Stomach (tissue), 4 donors: ENCODE results near the gene SP9.

Source experiments
- CTCF ChIP-seq, 7 experiments: fragments of 450-650 bp in 4 of 7; fragments of 200-600 bp in 3 of 7; sonication (generic) in 3 of 7; IDR thresholded peaks; one replicate each; pipeline ENCODE4 v1.5.1; 2016 to 2019; ENCODE audit warnings: antibody characterized with exemption in 7 of 7, control low read depth in 2 of 7, mild to moderate bottlenecking in 1 of 7
- POLR2A ChIP-seq, 4 donors: fragments of 450-650 bp; IDR thresholded peaks; one replicate each; pipeline ENCODE4 v1.6.1; 2016; ENCODE audit warnings: antibody characterized with exemption in 4 of 4, control low read depth in 2 of 4, mild to moderate bottlenecking in 1 of 4, moderate library complexity in 1 of 4

- TF ChIP-seq CTCF (IDR thresholded peaks at IDR 0.05): no peak
- no peak for TF ChIP-seq POLR2A (IDR thresholded peaks at IDR 0.05)
Measured at GRCh38 chr2:174383796-174384195, 49.0 kb downstream of the SP9 start.
